Ovary (tissue), 3 donors: ENCODE results near the gene AMOTL1.

Experiments used
- EP300 ChIP-seq: sonication (generic); formaldehyde crosslinking; IDR thresholded peaks from one replicate; pipeline ENCODE4 v1.6.1; 2017; ENCODE audit warnings: antibody characterized with exemption
- POLR2A ChIP-seq: fragments of 450-650 bp; IDR thresholded peaks from one replicate; pipeline ENCODE4 v1.6.1; 2017; ENCODE audit warnings: antibody characterized with exemption, mild to moderate bottlenecking, moderate library complexity
- TF ChIP-seq, protein P1 (sequence below), 3 donors: fragments of 450-650 bp in 2 of 3; fragments of 200-600 bp in 1 of 3; IDR thresholded peaks; one replicate each; pipeline versions ENCODE4 v1.5.1 to v1.8.0; 2016 to 2022; ENCODE audit warnings: antibody characterized with exemption in 3 of 3, mild to moderate bottlenecking in 1 of 3
- donor health status: DM: no; HTN: no; CAD: no.

DNA sequence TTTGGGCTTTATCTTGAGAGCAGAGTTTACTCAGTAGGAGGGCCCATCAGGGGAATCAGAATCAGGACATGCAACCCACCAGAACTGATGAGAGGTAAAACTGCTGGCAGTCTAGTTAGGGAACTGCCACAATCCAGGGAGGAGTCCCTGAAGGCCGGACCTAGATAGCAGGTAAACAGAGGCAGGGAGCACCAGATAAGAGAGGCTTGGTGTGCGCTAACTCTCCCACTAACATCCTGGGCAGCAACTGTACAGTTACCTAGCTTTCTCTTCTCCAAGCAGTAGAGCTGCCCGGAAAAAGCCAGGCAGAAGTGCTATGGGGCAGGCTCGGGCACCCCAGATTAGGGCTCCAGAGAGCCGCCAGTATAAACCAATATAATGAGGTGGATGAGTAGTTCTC, 865 bp upstream of the AMOTL1 start:
- TF ChIP-seq, protein P1, sequence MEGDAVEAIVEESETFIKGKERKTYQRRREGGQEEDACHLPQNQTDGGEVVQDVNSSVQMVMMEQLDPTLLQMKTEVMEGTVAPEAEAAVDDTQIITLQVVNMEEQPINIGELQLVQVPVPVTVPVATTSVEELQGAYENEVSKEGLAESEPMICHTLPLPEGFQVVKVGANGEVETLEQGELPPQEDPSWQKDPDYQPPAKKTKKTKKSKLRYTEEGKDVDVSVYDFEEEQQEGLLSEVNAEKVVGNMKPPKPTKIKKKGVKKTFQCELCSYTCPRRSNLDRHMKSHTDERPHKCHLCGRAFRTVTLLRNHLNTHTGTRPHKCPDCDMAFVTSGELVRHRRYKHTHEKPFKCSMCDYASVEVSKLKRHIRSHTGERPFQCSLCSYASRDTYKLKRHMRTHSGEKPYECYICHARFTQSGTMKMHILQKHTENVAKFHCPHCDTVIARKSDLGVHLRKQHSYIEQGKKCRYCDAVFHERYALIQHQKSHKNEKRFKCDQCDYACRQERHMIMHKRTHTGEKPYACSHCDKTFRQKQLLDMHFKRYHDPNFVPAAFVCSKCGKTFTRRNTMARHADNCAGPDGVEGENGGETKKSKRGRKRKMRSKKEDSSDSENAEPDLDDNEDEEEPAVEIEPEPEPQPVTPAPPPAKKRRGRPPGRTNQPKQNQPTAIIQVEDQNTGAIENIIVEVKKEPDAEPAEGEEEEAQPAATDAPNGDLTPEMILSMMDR (IDR thresholded peaks at IDR 0.05): no peak
- TF ChIP-seq POLR2A: no peak
- no peak for TF ChIP-seq EP300
